Gastrocnemius medialis (tissue), 4 donors: ENCODE measurements around the gene ZNF782.
"Not testable (repeated sequence)": the region's sequence is repeated elsewhere in the genome, so short reads cannot be mapped to it uniquely, and the experiment has no call there.

Experiments
- CTCF ChIP-seq, 5 experiments: fragments of 450-650 bp in 3 of 5; fragments of 200-600 bp in 2 of 5; sonication (generic) in 2 of 5; IDR thresholded peaks in 4 of 5; conservative IDR thresholded peaks in 1 of 5; 1 replicate in 4 of 5; 2 replicates in 1 of 5; pipeline ENCODE4 v1.5.1; 2016 to 2019; ENCODE audit warnings: antibody characterized with exemption in 5 of 5, mild to moderate bottlenecking in 3 of 5, moderate library complexity in 3 of 5
- POLR2A ChIP-seq, 2 donors: fragments of 450-650 bp; IDR thresholded peaks; one replicate each; pipeline ENCODE4 v1.6.1; 2017; ENCODE audit warnings: antibody characterized with exemption in 2 of 2, mild to moderate bottlenecking in 2 of 2, moderate library complexity in 2 of 2

GRCh38 chr9:96865240-96865639, 10.9 kb upstream of the ZNF782 start:
- not testable (repeated sequence) for TF ChIP-seq CTCF (IDR thresholded peaks at IDR 0.05 in 4 of 5, conservative IDR thresholded peaks at IDR 0.05 in 1 of 5); POLR2A (IDR thresholded peaks at IDR 0.05)
